Right lobe of liver (tissue), 6 donors: Measurements from ENCODE around the gene PAK2. TPM values are rescaled to one million over a fixed set of nuclear protein-coding genes. Genes with fewer than 3 reads are reported as not detected.

Experiments used
- ATAC-seq, 4 donors: fragments of 200-7000 bp; cut with Tn5 transposase; one replicate each; pipeline ENCODE4 v1.9.1; 2020; ENCODE audit warnings: mild to moderate bottlenecking in 4 of 4, moderate library complexity in 4 of 4
- DNase-seq, 3 donors: peaks; one replicate each; pipeline ENCODE4 v3.0.0-alpha.2; 2020
- H3K27ac ChIP-seq, 3 donors: fragments of 200-600 bp; one replicate each; pipeline ENCODE4 v1.8.0; 2022
- H3K27me3 ChIP-seq, 2 donors: fragments of 200-600 bp; one replicate each; pipeline ENCODE4 v1.8.0; 2022
- H3K36me3 ChIP-seq, 4 donors: fragments of 200-600 bp; sonication (generic) in 1 of 4; one replicate each; pipeline versions ENCODE4 v1.5.1 to v1.8.0; 2017 to 2022; ENCODE audit warnings: control low read depth in 1 of 4
- H3K4me1 ChIP-seq, 4 donors: fragments of 200-600 bp; sonication (generic) in 1 of 4; one replicate each; pipeline versions ENCODE4 v1.5.1 to v1.8.0; 2017 to 2022; ENCODE audit warnings: control low read depth in 1 of 4
- H3K4me3 ChIP-seq, 3 donors: fragments of 200-600 bp; one replicate each; pipeline ENCODE4 v1.8.0; 2022
- H3K9me3 ChIP-seq, 4 donors: fragments of 200-600 bp; sonication (generic) in 1 of 4; one replicate each; pipeline versions ENCODE4 v1.5.1 to v1.8.0; 2017 to 2022; ENCODE audit warnings: control low read depth in 1 of 4
- POLR2A ChIP-seq: fragments of 450-650 bp; IDR thresholded peaks from one replicate; pipeline ENCODE4 v1.6.1; 2017; ENCODE audit warnings: antibody characterized with exemption, mild to moderate bottlenecking
- WGBS: methylation state at CpG from one replicate; pipeline ENCODE4 v1.1.6; 2018; ENCODE audit warnings: low coverage, low lambda C conversion rate; ENCODE audit not compliant: insufficient coverage; ENCODE audit errors: missing lambda C conversion rate; 5-methylcytosine and 5-hydroxymethylcytosine counted together
- intact Hi-C, 2 donors: fragments of 100-400 bp; cut with DNase I; formaldehyde crosslinking; loops; one replicate each; pipeline versions ENCODE4 v1.11.2 to v1.14.1; 2022
- total RNA-seq, 6 experiments: library from RNA; depleted of rRNA in 2 of 6; stranded (reverse); fragments of >200 nt in 2 of 6; fragmentation: NEBNext Ultra II Directional in 3 of 6; extraction: Animal tissue kit (Norgen Biotek cat#: 25700) in 3 of 6; gene quantifications; one replicate each; pipeline versions ENCODE4 v1.1.0 to v1.2.4, GENCODE V29; 2016 to 2023
- TF ChIP-seq, protein P1 (sequence below), 4 donors: fragments of 200-600 bp in 3 of 4; fragments of 450-650 bp in 1 of 4; IDR thresholded peaks; one replicate each; pipeline versions ENCODE4 v1.5.1 to v1.8.0; 2016 to 2022; ENCODE audit warnings: antibody characterized with exemption in 4 of 4, mild to moderate bottlenecking in 2 of 4
- donor health status: DM: no; HTN: yes; CAD: no.
- donor health status: DM: no; HTN: no; CAD: no.
- donor health status: DM: no; HTN: no; CAD: no.
- donor health status: DM: no; HTN: yes; CAD: no.
- donor health status: DM: no; HTN: yes; CAD: no.

PAK2 gene
- total RNA-seq, 6 experiments from 2014 or later = 35.7 to 59.6 (median 42.0) TPM

DNA sequence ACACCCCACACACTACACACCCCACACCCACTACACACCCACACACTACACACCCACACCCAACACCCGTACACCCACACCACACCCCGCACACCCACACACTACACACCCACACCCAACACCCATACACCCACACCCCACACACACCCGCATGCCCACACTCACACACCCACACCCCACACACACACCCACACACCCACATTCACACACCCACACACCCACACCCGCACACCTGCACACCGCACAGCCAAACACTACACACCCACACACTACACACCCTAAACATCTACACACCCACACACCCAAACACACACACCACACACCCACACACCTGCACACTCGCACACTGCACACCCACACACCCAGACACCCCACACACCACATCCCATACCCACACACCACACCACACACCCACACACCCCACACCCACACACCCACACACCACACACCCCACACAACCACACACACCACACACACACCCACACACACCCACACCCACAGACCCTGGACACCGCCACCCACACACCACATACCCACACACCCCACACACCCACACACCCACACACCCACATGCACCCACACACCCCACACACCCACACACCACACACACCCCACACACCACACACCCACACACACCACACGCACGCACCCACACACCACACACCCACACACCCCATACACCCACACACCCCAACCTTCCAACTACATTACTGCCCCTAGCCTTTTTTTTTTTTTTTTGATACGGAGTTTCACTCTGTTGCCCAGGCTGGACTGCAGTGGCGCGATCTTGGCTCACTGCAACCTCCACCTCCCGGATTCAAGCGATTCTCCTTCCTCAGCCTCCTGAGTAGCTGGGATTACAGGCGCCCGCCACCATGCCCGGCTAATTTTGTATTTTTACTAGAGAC lies 44.5 kb upstream of the PAK2 start:
- Histone ChIP-seq H3K4me1 (no peaks in the 10 kb centered on the region), H3K9me3 (no peaks in the 10 kb centered on the region), H3K27ac (no peak overlapping the region), H3K4me3 (no peak overlapping the region), H3K36me3 (no peaks in the 10 kb centered on the region), H3K27me3 (no peaks in the 10 kb centered on the region)
- DNase-seq = no peak
- peak in 1 of 4 donors; percentile 24 for ATAC-seq
- intact Hi-C loops = no loop called here
- 85% methylated on average over 14 of the region's 17 CpGs for WGBS
- no peak for TF ChIP-seq POLR2A
- TF ChIP-seq, protein P1, sequence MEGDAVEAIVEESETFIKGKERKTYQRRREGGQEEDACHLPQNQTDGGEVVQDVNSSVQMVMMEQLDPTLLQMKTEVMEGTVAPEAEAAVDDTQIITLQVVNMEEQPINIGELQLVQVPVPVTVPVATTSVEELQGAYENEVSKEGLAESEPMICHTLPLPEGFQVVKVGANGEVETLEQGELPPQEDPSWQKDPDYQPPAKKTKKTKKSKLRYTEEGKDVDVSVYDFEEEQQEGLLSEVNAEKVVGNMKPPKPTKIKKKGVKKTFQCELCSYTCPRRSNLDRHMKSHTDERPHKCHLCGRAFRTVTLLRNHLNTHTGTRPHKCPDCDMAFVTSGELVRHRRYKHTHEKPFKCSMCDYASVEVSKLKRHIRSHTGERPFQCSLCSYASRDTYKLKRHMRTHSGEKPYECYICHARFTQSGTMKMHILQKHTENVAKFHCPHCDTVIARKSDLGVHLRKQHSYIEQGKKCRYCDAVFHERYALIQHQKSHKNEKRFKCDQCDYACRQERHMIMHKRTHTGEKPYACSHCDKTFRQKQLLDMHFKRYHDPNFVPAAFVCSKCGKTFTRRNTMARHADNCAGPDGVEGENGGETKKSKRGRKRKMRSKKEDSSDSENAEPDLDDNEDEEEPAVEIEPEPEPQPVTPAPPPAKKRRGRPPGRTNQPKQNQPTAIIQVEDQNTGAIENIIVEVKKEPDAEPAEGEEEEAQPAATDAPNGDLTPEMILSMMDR (IDR thresholded peaks at IDR 0.05) = no peak

DNA sequence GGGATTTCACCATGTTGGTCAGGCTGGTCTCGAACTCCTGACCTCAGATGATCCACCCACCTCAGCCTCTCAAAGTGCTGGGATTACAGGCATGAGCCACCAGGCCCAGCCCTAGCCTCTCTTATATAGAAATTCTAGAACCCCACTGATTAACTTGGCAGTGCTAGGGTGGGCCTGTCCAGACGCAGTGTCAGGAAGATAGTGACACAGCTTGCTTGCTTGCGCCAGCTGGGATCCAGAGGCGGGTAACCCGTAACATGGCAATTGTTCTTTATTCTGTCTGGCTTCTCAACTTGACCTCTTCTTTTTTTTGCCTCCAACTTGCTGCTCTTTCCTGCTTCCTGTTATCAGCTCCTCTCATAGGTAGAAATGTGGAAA lies 43.8 kb upstream of the PAK2 start:
- no peak overlapping the region for H3K27ac ChIP-seq
- H3K4me3 ChIP-seq = no peak overlapping the region
- no peaks in the 10 kb centered on the region for H3K4me1 ChIP-seq
- intact Hi-C loops = no loop called here
- no peak for DNase-seq
- no peaks in the 10 kb centered on the region for H3K9me3 ChIP-seq
- no peaks in the 10 kb centered on the region for H3K27me3 ChIP-seq
- ATAC-seq = no peak
- WGBS = 80% methylated on average over 2 of the region's 5 CpGs
- TF ChIP-seq POLR2A = no peak
- TF ChIP-seq, protein P1 (IDR thresholded peaks at IDR 0.05) = no peak
- no peaks in the 10 kb centered on the region for H3K36me3 ChIP-seq

DNA sequence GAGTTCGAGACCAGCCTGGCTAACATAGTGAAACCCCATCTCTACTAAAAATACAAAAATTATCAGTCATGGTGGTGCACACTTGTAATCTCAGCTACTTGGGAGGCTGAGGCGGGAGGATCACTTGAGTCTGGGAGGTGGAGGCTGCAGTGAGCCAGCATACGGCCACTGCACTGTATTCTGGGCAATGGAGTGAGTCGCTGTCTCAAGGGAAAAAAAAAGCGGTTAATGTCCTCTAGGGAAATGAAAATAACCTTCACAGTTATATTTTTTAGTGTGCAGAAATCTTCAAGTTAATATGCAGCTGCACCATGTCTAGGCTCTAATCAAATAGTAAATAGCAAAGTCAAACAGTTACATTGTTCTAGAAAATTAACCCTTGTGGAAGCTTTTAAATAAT lies 42.4 kb upstream of the PAK2 start:
- no peak overlapping the region for H3K4me3 ChIP-seq
- H3K9me3 ChIP-seq = no peaks in the 10 kb centered on the region
- DNase-seq = no peak
- ATAC-seq = no peak
- TF ChIP-seq, protein P1 (IDR thresholded peaks at IDR 0.05) = no peak
- no peak for TF ChIP-seq POLR2A
- H3K27ac ChIP-seq = no peak overlapping the region
- no peaks in the 10 kb centered on the region for H3K36me3 ChIP-seq
- 76% methylated on average over 4 of the region's 5 CpGs for WGBS
- intact Hi-C loops = no loop called here
- H3K4me1 ChIP-seq = no peaks in the 10 kb centered on the region
- H3K27me3 ChIP-seq = no peaks in the 10 kb centered on the region

DNA sequence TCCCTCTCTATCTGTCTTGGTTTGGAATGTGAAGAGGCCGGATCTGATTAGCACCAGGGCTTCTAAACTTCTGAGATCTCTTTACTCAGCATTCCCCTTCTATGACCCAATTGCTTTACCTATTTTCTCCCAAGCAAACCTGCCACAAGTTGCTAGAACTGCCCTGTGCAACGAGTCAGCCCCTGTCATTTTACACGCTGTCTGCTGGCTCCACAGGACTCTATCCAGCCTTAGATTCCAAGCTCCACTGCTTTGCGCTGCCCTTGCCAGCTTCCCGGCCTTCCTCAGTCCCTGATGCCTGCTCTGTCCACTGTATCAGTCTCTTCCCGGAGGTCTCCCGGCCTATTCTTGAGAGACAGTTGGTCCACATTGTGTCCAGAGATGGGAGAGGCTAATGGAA lies 39.9 kb upstream of the PAK2 start:
- Histone ChIP-seq H3K4me1 (no peaks in the 10 kb centered on the region), H3K4me3 (no peak overlapping the region), H3K27me3 (no peaks in the 10 kb centered on the region), H3K27ac (no peak overlapping the region), H3K36me3 (no peaks in the 10 kb centered on the region), H3K9me3 (no peaks in the 10 kb centered on the region)
- intact Hi-C loops = no loop called here
- WGBS = 82% methylated on average over 6 of the region's 7 CpGs
- no peak for DNase-seq
- no peak for ATAC-seq
- TF ChIP-seq, protein P1 (IDR thresholded peaks at IDR 0.05) = no peak
